ENCODE data around the gene CASP7. TPM values are rescaled to one million over a fixed set of nuclear protein-coding genes. Genes with fewer than 3 reads are reported as not detected.

The CASP7 gene
- total RNA-seq, 1 donor from 2014 or later, result 32.5 TPM

DNA sequence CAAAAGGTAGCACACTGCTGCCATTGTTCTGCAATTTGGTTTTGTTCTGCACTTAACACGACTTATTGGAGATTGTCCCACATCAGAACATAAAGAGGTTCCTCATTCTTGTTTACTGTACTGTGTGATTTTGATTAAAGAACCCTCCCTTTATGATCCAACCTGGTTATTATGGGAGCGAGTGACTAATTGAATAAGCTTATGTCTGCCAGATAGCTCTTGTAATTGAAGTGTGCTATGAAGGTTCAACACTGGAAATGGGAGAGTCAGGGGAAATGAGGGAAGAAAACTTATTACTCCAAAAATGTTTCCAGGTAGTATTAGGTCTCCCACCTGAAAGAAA lies 33.9 kb downstream of the CASP7 start:
- Histone ChIP-seq H3K27ac (no peak overlapping the region), H3K4me1 (peaks cover 5% of the 10 kb centered on the region), H3K27me3 (no peaks in the 10 kb centered on the region), H3K4me3 (no peak overlapping the region), H3K36me3 (peaks cover 21% of the 10 kb centered on the region), H3K9me3 (no peaks in the 10 kb centered on the region)
- intact Hi-C loops (cut with DNase I), result no loop called here
- TF ChIP-seq, protein P1, sequence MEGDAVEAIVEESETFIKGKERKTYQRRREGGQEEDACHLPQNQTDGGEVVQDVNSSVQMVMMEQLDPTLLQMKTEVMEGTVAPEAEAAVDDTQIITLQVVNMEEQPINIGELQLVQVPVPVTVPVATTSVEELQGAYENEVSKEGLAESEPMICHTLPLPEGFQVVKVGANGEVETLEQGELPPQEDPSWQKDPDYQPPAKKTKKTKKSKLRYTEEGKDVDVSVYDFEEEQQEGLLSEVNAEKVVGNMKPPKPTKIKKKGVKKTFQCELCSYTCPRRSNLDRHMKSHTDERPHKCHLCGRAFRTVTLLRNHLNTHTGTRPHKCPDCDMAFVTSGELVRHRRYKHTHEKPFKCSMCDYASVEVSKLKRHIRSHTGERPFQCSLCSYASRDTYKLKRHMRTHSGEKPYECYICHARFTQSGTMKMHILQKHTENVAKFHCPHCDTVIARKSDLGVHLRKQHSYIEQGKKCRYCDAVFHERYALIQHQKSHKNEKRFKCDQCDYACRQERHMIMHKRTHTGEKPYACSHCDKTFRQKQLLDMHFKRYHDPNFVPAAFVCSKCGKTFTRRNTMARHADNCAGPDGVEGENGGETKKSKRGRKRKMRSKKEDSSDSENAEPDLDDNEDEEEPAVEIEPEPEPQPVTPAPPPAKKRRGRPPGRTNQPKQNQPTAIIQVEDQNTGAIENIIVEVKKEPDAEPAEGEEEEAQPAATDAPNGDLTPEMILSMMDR (IDR thresholded peaks at IDR 0.05), result no peak
- no peak for DNase-seq
- ATAC-seq, result no peak

DNA sequence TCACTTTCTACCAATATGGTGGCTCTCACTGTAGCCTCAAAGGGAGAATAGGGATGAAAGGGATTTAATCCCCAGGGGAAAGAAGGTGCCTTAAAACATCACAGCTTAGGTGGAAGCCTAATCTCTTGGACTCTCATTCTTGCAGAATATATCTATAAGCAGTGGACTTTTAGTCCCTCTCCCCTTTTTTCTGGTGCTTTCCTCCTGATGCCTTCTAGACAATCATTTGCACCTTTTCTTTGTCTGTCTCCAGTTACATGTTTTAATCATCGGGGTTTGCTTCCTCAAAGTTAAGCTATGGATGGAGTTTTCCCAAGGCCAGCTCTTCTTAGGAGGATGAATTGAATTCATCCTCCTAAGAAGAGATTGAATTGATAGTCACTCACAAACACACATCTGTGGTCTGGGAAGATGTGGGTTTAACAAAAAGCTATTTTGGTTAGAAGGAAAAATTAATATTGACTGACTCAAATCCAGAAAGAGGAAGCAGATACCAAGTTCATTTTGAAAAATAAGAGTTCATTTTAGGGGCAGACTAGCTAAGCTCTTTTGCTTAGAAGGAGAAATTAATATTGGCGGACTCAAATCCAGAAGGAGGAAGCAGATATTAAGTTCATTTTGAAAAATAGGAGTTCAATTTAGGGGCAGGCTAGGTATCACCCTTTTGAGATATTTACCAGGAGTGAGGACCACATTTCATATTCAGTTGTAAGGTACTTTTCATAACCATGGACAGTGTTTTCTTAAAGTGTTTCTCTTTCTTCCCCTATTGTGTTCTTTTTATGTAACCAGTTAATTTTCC lies 36.6 kb downstream of the CASP7 start:
- no peaks in the 10 kb centered on the region for H3K27me3 ChIP-seq
- no peak for DNase-seq
- intact Hi-C loops (cut with DNase I), result no loop called here
- H3K9me3 ChIP-seq, result no peaks in the 10 kb centered on the region
- ATAC-seq, result no peak
- TF ChIP-seq, protein P1 (IDR thresholded peaks at IDR 0.05), result no peak
- peaks cover 5% of the 10 kb centered on the region for H3K4me1 ChIP-seq
- H3K36me3 ChIP-seq, result peaks cover 27% of the 10 kb centered on the region
- H3K27ac ChIP-seq, result no peak overlapping the region
- no peak overlapping the region for H3K4me3 ChIP-seq

DNA sequence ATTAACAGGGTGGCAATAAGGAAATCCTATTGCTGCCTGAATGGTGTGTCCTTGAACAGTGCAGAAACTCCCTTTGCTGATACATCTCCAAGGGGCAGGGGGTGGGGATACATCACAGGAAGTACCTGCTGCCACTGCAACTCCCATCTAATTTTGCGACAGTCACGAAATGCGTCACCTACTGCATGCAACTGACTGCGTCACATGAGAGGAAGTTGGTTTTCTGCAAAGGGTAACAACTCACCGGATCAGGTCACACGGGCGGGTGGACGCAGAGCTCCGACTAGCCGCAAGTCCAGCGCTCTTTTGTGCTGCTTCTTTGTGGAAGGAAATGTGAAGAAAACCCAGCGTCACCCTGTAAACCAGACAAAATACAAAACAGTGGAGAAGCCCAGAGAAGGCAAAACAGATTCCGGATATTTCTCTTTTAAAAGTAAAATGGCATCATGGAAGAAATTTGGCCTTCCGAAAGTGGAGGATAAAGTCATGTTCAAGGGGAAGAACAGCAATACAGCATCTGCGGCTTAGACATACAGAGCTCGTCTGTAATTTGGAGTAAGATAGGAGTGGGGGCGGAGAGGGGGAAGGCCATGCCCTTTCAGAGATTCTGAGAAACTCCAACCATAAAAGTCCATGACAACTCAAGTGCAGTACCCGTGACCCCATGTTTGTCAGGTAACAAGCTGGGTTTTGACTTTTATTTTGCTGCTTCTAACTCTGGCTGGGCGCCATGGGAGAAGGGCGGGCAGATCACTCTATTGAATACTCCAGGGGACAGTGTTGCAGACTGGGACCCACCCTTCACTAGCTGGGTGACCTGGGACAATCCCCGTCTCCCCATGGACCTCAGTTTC lies 39.5 kb downstream of the CASP7 start:
- TF ChIP-seq, protein P1 (IDR thresholded peaks at IDR 0.05), result no peak
- Histone ChIP-seq H3K4me1 (peaks cover 5% of the 10 kb centered on the region), H3K27me3 (no peaks in the 10 kb centered on the region), H3K4me3 (no peak overlapping the region), H3K9me3 (no peaks in the 10 kb centered on the region), H3K36me3 (peaks cover 56% of the 10 kb centered on the region), H3K27ac (no peak overlapping the region)
- DNase-seq (no peak), ATAC-seq (no peak)
- intact Hi-C loops (cut with DNase I), result no loop called here

DNA sequence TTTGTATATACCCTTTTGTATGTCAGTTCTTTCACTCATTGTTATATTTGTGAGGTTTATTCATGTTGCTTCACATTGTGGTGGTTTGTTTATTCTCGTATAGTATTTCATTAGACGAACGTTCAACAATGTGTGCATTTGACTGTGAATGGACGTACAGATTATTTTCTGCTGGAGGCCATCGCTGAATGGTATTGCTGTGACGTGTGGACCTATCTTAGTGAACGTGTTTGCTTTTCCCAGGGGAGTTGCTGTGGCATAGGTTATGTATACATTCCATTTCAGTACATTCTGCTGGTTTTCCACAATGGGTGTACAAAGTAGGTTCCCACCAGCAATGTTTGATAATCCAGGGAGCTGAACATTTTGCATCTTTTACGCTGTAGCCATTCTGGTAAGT lies 40.7 kb downstream of the CASP7 start:
- H3K4me3 ChIP-seq, result no peak overlapping the region
- H3K9me3 ChIP-seq, result no peaks in the 10 kb centered on the region
- H3K27ac ChIP-seq, result no peak overlapping the region
- DNase-seq (no peak), ATAC-seq (no peak)
- H3K36me3 ChIP-seq, result peaks cover 61% of the 10 kb centered on the region
- intact Hi-C loops (cut with DNase I), result no loop called here
- TF ChIP-seq, protein P1 (IDR thresholded peaks at IDR 0.05), result no peak
- peaks cover 5% of the 10 kb centered on the region for H3K4me1 ChIP-seq
- no peaks in the 10 kb centered on the region for H3K27me3 ChIP-seq

DNA sequence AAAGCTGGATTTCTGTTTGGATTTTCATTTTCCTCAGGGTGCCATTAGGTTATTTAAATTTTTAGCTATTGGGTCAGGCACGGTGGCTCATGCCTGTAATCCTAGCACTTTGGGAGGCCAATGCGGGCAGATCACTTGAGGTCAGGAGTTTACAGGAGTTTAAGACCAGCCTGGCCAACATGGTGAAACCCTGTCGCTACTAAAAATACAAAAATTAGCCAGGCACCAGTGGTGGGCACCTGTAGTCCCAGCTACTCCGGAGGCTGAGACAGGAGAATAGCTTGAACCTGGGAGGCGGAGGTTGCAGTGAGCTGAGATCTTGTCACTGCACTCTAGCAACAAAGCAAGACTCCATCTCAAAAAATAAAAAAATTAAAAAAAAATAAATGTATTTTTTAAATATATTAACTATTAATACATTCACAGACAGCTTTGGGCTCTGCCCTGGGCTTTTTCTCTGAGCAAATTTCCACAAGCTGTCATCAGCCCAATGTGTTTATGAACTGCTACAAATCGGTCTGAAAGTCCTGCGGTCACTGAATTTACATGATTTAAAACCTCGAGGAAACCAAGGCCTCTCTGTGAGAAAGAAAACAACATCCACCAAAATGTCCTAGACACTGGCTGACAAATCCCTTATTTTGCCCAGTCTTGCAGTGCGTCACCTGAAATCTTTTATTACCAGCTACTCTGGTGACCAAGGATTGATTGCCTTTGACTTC lies 52.6 kb downstream of the CASP7 start:
- TF ChIP-seq, protein P1 (IDR thresholded peaks at IDR 0.05), result no peak
- H3K4me1 ChIP-seq, result no peaks in the 10 kb centered on the region
- ATAC-seq (no peak), DNase-seq (no peak)
- H3K27me3 ChIP-seq, result no peaks in the 10 kb centered on the region
- H3K9me3 ChIP-seq, result no peaks in the 10 kb centered on the region
- no peak overlapping the region for H3K4me3 ChIP-seq
- peaks cover 33% of the 10 kb centered on the region for H3K36me3 ChIP-seq
- no peak overlapping the region for H3K27ac ChIP-seq
- intact Hi-C loops (cut with DNase I), result no loop called here
